Ovary (tissue), 9 donors: ENCODE measurements around the gene KCNJ6. TPM values are rescaled to one million over a fixed set of nuclear protein-coding genes. Genes with fewer than 3 reads are reported as not detected.

Experiments used
- DNase-seq, 5 donors: peaks; one replicate each; pipeline ENCODE4 v3.0.0-alpha.2; 2019 to 2020
- H3K27ac ChIP-seq, 2 donors: fragments of 200-600 bp; one replicate each; pipeline versions ENCODE4 v1.5.1 to v1.8.0; 2019 to 2022
- H3K27me3 ChIP-seq: fragments of 200-600 bp; one replicate; pipeline ENCODE4 v1.8.0; 2022
- H3K36me3 ChIP-seq: fragments of 200-600 bp; sonication (generic); one replicate; pipeline ENCODE4 v1.5.1; 2019
- H3K4me1 ChIP-seq: one replicate; pipeline ENCODE4 v1.8.1; 2013; ENCODE audit warnings: mild to moderate bottlenecking, moderate library complexity; ENCODE audit not compliant: insufficient read depth
- H3K4me3 ChIP-seq: fragments of 200-600 bp; sonication (generic); one replicate; pipeline ENCODE4 v1.5.1; 2017
- H3K9me3 ChIP-seq, 2 donors: fragments of 200-600 bp in 1 of 2; sonication (generic) in 1 of 2; one replicate each; pipeline versions ENCODE4 v1.5.1 to v1.8.1; 2013 to 2019; ENCODE audit warnings: mild to moderate bottlenecking in 1 of 2, moderate library complexity in 1 of 2
- CTCF ChIP-seq, 3 donors: fragments of 450-650 bp in 2 of 3; fragments of 200-600 bp in 1 of 3; IDR thresholded peaks; one replicate each; pipeline versions ENCODE4 v1.5.1 to v1.8.0; 2016 to 2022; ENCODE audit warnings: antibody characterized with exemption in 3 of 3, mild to moderate bottlenecking in 1 of 3
- EP300 ChIP-seq: sonication (generic); formaldehyde crosslinking; IDR thresholded peaks from one replicate; pipeline ENCODE4 v1.6.1; 2017; ENCODE audit warnings: antibody characterized with exemption
- POLR2A ChIP-seq: fragments of 450-650 bp; IDR thresholded peaks from one replicate; pipeline ENCODE4 v1.6.1; 2017; ENCODE audit warnings: antibody characterized with exemption, mild to moderate bottlenecking, moderate library complexity
- WGBS, 3 donors: extraction: QIAGEN DNeasy Blood & Tissue Kit in 1 of 3; methylation state at CpG; one replicate each; pipeline versions ENCODE4 v1.1.5 to v1.1.7; 2013 to 2017; 5-methylcytosine and 5-hydroxymethylcytosine counted together
- intact Hi-C, 4 donors: fragments of 100-400 bp; cut with DNase I; formaldehyde crosslinking; loops; one replicate each; pipeline versions ENCODE4 v1.11.0 to v1.15.1; 2022 to 2023
- polyA plus RNA-seq, 2 donors: library from polyadenylated mRNA; stranded (reverse); fragments of 200-250 nt in 1 of 2; fragments of 350-450 nt in 1 of 2; fragmentation: Illumina TruSeq in 1 of 2; extraction: RNeasy Lipid Tissue Mini Kit (QIAGEN cat#74804) in 1 of 2; gene quantifications; one replicate each; pipeline ENCODE4 v1.2.3, GENCODE V29; 2013 to 2014
- total RNA-seq, 7 donors: library from RNA; depleted of rRNA in 2 of 7; stranded (reverse); fragments of >200 nt in 2 of 7; fragmentation: NEBNext Ultra II Directional in 3 of 7; extraction: Animal tissue kit (Norgen Biotek cat#: 25700) in 3 of 7; gene quantifications; one replicate each; pipeline versions ENCODE4 v1.1.0 to v1.2.4, GENCODE V29; 2016 to 2023
- donor health status: DM: no; HTN: no; CAD: no; lungs with moderate emphysema.
- donor health status: DM: no; HTN: no; CAD: no.
- donor health status: Bipolar disorder and iron deficiency.
- donor health status: DM: yes; HTN: yes; CAD: no.
- donor health status: DM: no; HTN: no; CAD: no.
- donor health status: DM: yes; HTN: yes; CAD: no.

KCNJ6 gene
- total and polyA plus RNA-seq, 9 donors, result 0.01 TPM; not detected in 8

- intact Hi-C loops, result loop anchor here in 1 of 4 donors (5.0 kb wide), 1 partner anchor 1987 kb away; no protein-coding TSS in a partner anchor
- WGBS, 3 donors, result 77 to 87% (median 81%) methylated on average over 2 of the region's 2 CpGs
- DNase-seq, result no peak
- H3K9me3 ChIP-seq, result no peaks in the 10 kb centered on the region
- H3K4me1 ChIP-seq, result no peaks in the 10 kb centered on the region
- H3K27me3 ChIP-seq, result no peaks in the 10 kb centered on the region
- H3K36me3 ChIP-seq, result no peaks in the 10 kb centered on the region
- H3K4me3 ChIP-seq, result no peak overlapping the region
- TF ChIP-seq POLR2A, result no peak
- TF ChIP-seq EP300, result no peak
- no peak for TF ChIP-seq CTCF (IDR thresholded peaks at IDR 0.05)
- H3K27ac ChIP-seq, result no peak overlapping the region
Measured at GRCh38 chr21:37704751-37705150, 211.5 kb downstream of the KCNJ6 start.

GRCh38 chr21:37702241-37702640, 214.0 kb downstream of the KCNJ6 start:
- 88 to 90% (median 88%) methylated on average over 7 of the region's 7 CpGs for WGBS, 3 donors
- Histone ChIP-seq H3K4me1 (no peaks in the 10 kb centered on the region), H3K36me3 (no peaks in the 10 kb centered on the region), H3K4me3 (no peak overlapping the region), H3K9me3 (no peaks in the 10 kb centered on the region), H3K27ac (no peak overlapping the region), H3K27me3 (no peaks in the 10 kb centered on the region)
- intact Hi-C loops, result loop anchor here in 1 of 4 donors (5.0 kb wide), 1 partner anchor 1985 kb away; no protein-coding TSS in a partner anchor
- DNase-seq, result no peak
- TF ChIP-seq EP300, result no peak
- no peak for TF ChIP-seq CTCF (IDR thresholded peaks at IDR 0.05)
- no peak for TF ChIP-seq POLR2A

- no peak overlapping the region for H3K27ac ChIP-seq
- H3K27me3 ChIP-seq, result no peaks in the 10 kb centered on the region
- intact Hi-C loops, result loop anchor here in 1 of 4 donors (5.0 kb wide), 1 partner anchor 1983 kb away; no protein-coding TSS in a partner anchor
- H3K4me3 ChIP-seq, result no peak overlapping the region
- DNase-seq, result no peak
- 39 to 47% (median 42%) methylated on average over 6 of the region's 6 CpGs for WGBS, 3 donors
- TF ChIP-seq POLR2A (no peak), EP300 (no peak), CTCF (IDR thresholded peaks at IDR 0.05) (no peak)
- H3K36me3 ChIP-seq, result no peaks in the 10 kb centered on the region
- H3K9me3 ChIP-seq, result no peaks in the 10 kb centered on the region
- H3K4me1 ChIP-seq, result no peaks in the 10 kb centered on the region
Measured at GRCh38 chr21:37700641-37701202, 215.5 kb downstream of the KCNJ6 start.

GRCh38 chr21:37699024-37699775, 217.1 kb downstream of the KCNJ6 start:
- 63 to 80% (median 76%) methylated on average over 5 of the region's 5 CpGs for WGBS, 3 donors
- H3K27me3 ChIP-seq, result no peaks in the 10 kb centered on the region
- no peaks in the 10 kb centered on the region for H3K9me3 ChIP-seq
- no peak for DNase-seq
- H3K4me1 ChIP-seq, result no peaks in the 10 kb centered on the region
- H3K4me3 ChIP-seq, result no peak overlapping the region
- intact Hi-C loops, result no loop called here
- no peak overlapping the region for H3K27ac ChIP-seq
- no peak for TF ChIP-seq POLR2A
- no peak for TF ChIP-seq CTCF (IDR thresholded peaks at IDR 0.05)
- no peak for TF ChIP-seq EP300
- H3K36me3 ChIP-seq, result no peaks in the 10 kb centered on the region
